DMS53 treated with DMSO at 0.1 percent for 48 hours (cell line): ENCODE measurements around the gene MAN2B2.

Experiments used
- DNase-seq: peaks from one replicate; lab custom pipeline; 2025; ENCODE audit not compliant: unreplicated experiment; lab: John Stamatoyannopoulos, UW

MAN2B2 gene

DNA sequence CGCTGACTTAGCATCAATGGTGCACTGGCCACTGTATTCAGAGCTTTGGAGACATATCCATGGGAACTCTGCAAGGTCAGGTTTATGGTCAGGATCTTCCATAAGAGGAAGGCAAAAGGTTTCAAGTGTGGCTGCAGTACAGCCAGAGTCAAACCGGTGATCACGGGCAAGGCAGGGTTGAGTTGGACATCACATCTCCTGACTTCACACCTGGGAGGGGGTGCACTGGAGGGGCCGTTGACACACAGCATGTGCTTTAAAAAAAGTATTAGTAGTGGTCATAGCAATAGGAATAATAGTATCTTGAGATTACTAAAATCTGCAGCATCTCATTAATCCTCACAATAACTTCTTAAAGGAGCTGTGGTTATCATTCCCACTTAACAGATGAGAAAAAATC, 28.9 kb upstream of the MAN2B2 start:
- DNase-seq, result no peak

DNA sequence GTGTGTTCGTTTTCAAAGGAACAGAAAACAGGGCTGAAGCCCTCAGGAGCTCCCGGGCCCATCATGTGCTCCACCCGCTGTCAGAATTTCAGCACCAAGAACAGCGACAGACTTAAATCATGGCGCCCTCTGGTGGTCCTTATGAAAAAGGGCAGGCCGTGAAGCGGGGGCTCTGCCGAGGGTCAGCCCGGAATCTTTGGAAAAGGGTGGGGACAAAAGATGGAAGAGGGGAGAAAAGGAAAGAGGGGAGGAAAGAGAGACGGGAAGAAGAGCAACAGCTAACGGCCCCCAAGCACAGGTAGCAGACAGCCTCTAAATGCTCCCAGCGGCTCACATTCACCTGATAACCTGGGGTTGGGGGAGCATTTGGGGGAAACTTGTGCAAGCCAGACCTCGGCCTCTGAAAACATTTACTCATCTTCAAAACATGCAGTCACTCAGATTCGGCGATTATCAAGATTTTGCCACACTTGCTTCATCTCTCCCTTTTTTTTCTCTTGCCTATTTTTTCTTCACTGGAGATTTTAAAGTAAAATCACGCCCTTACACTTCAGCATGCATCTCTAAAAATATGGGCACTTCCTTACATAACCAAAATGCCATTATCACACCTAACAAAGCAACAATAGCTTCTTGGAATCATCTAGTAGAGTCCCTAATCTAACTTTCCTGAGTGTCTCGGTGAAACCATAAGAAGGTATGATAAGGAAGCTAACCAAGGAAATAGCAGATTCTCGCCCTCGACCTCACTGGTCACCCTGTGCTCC, 28.1 kb upstream of the MAN2B2 start:
- DNase-seq, result peak; percentile 75

DNA sequence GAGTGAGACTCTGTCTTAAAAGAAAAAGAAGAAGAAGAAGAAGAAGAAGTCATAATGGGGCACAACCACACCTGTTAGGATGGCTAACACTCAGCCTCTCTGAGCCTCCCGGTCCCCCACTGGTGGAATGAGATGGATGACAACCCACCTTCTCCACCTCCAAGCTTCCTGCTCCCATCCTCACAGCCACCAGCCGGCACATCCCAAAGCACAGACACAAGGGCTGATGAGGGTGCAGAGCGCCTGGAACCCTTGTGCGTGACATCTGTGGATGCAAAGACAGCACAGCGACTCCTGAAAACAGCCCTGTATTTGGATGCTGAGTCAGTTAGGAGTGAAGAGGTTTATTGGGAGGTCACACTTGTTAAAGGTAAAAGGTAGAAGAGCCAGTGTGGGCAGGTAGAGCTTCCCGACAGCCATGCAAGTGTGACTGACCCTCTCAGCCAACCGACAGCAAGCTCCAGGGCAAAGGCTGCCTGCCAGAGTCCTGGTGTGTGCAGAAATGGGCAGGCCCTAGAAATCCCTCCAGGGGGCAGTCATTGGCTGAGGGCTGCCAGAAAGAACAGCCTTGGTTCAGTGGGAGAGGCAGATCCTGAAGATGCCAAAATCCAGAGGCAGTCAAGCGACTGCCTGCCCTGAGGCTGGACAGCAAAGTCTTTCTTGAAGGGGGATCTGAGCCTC, 26.6 kb upstream of the MAN2B2 start:
- DNase-seq, result peak; percentile 60

DNA sequence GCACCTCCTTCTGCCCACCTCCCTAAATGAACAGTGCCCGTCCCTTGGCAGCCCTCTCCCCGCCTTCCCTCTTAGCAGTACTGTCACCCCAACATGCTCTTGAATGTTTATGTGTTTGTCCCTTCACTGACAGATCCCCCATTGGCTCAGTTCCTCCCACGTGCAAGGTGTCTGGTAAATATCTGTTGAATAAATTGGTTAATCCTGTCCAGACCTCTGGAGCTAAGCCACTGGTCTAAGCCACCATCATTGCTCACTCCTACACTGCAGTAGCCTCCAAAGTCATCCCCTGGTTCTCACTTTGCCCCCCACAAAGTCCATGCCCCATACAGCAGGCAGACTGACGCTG, 26.1 kb upstream of the MAN2B2 start:
- DNase-seq, result no peak

DNA sequence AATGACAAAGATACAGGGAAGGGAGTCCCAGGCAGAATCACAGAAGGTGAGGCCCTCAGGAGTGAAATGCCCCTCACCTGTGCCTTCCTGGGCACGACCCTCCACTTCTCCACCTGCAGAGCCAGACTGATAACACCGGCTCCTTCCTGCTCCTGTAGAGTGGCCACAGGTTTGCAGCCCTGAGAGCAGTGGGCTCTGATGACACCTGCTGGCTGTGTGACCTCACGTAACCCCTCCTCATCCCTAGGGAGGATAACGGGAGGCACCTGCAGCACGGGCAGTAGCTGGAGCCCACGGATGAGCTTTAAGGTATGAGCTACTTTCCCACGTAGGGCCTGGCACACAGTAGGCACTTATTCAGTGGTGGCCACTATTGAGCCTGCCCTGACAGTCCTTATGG, 25.5 kb upstream of the MAN2B2 start:
- DNase-seq, result peak; percentile 8

DNA sequence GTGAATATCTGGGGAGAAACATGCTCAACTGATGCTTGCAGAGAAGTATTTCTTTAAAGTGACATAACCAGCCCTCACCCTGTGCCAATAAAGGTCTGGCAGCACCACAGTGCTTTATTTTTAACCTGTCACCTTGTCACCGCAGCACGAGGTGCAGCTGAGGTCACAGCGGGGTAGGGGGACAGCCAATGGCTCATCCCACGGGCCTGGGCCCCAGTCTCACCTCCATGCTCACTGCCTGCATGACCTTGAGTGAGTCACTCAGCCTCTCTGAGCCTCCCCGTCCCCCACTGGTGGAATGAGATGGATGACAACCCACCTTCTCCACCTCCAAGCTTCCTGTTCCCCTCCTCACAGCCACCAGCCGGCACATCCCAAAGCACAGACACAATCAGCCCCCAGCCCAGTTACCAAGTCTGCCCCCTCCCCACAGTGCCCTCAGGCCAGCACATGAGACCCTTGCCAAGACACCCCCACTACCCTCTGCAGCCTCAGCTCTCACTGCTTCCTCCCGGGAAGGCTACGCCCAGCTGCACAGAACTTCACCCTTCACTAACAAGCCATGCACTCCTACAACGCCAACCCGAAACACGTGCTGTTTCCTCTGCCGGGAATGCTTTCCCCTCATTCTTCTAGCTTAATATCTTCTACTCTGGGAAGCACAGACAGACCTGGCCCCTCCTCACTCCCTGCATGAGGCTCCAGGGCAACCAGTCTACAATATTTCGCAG, 24.9 kb upstream of the MAN2B2 start:
- DNase-seq, result no peak

DNA sequence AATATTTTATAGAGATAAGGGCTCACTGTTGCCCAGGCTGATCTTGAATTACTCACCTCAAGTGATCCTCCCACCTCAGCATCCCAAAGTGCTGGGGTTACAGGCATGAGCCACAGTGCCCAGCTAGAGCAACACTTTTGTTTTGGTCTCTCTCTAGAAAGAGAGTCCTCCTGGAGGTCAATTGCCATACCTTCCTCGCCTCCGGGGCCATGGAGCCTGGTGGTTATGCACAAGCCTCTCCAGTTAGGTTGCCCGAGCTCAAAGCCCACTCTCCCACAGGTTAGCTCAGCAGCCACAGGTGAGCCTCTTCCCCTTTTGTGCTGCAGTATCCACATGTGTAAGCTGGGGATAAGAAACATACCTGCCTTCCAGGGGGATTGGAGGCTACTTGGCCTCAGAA, 24.2 kb upstream of the MAN2B2 start:
- no peak for DNase-seq

DNA sequence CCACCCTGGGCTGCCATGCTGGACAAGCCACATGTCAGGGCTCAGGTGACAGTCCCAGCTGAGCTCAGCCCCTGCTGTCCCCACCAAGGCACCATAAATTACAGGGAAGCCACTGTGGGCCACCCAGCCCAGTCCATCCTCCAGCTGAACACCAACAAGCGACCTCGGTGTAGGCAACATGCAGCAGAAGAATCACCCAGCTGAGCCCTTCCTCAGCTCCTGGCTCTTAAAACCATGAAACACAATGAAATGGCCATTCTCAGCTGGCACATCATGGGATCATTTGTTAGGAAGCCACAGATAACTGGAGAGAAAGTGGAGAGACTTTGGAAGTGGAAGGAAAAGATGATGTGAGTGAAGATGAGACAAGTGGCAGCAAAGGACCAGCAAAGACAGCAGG, 23.3 kb upstream of the MAN2B2 start:
- no peak for DNase-seq

DNA sequence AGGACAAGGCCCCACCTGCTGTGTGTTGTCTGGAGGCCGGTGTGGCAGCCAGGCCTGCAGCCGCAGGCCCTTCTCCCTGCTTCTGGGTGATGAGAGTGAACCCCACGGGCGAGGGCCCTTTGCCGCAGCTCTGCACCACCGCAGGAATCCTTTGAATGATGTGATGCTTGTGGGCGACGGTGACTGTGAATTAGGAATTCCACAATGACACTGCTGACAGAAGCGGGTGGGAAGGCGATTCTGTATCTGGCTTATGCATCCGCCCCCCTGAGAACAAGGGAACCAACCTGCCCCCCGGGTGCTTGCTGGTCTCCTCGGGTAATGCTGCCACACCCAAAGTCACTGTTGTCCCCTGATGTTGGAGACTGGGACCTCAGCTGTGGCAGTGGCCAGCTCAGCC, 19.5 kb upstream of the MAN2B2 start:
- no peak for DNase-seq

DNA sequence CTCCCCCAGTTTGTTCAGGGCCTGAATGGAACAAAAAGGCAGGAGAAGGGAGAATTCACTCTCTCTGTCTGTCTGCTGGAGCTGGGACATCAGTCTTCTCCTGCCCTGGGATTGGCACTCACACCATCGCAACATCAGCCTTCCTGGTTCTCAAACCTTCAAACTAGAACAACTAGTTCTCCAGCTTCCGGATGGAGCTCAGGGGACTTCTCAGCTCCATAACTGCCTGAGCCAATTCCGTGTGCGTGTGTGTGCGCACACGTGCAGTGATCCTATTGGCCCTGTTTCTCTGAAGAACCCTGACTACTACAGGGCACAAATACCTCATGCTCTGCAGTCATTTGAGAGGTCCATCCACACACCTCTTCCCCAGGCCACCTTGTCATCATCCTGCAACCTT, 18.7 kb upstream of the MAN2B2 start:
- DNase-seq, result no peak

DNA sequence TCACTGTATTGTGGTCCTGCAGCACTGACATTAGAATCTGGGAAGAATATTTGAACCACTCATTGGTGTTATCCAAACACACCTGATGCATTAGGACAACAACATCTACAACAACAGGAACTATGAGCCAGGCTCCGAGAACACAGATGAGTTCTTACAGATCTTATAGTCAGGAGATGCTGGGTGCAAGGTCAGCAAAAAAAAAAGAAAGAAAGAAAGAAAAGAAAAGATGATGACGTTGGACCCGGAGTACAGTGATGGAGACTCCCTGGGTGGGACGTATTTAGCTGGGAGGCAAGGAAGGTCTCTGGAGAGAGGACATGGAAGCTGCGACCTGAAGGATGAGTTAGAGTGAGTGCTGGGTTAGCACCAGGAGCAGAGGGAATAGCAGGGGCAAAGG, 17.8 kb upstream of the MAN2B2 start:
- no peak for DNase-seq

DNA sequence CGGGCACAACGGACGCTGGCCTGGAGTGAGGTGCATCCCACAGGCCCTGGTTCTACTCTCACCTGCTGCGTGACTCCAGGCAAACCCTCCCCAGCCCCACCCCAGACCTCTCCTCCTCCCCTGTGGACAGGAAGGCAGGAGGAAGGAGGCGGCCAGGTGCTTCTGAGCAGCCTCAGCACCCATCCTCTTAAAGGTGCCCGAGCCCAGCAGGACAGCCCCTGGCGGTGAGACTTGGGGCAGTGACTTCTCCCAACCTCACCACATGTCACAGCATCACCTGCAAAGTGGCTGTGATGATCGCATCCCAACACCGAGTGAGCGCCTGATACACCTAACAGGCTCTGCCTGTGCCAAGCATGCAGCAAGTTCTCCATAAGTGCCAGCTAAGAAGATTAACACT, 17.1 kb upstream of the MAN2B2 start:
- no peak for DNase-seq

DNA sequence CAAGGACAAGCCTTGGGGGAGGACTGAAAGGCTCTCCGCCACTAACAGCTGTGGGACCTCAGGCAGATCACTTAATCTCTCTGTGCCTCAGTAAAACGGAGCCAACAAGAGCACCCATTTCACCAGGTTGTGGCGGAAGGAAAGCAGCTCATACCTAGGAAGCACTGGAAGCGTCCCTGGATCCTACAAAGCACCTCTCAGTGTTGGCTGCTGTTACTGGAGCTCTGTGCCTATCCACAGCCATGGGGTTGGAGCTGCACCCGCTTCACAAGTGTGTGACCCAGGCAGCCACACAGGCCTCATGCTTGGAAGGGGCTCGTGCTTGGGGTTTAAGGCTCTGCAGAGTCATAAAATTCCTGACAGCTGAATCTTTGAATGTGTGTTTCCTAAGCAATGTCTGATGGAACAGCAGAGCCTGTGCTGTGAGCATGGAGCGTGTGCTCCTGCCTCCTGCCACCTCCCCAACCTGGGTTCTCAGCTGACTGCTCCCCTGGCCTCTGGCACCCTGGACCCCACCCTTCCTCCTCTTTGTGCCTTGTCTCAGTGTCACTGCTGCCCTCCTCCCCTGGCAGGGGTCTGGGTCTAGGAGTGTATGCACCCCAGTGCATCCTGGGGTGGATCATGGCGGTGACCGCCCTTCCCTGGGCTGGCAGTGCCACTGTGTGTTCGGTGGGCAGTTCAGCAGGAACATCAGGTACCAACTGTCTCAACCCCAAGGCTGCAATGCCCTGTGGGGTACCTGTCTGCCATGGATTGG, 14.4 kb upstream of the MAN2B2 start:
- no peak for DNase-seq

DNA sequence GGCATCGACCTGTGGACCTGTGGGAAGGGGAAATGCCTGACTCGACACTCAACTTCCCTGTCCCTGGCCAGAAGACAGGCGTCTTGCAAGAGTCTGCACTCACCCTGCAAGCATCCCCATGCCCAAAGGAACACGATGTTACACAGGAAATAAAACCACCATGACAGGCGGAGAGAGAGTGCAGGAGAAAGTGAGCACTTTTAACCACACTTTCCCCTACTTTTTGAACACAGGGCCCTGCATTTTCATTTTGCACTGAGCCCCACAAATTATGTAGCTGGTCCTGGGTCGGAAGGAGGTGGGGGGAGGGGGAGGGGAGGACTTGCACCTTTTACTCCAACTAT, 13.8 kb upstream of the MAN2B2 start:
- DNase-seq, result no peak

DNA sequence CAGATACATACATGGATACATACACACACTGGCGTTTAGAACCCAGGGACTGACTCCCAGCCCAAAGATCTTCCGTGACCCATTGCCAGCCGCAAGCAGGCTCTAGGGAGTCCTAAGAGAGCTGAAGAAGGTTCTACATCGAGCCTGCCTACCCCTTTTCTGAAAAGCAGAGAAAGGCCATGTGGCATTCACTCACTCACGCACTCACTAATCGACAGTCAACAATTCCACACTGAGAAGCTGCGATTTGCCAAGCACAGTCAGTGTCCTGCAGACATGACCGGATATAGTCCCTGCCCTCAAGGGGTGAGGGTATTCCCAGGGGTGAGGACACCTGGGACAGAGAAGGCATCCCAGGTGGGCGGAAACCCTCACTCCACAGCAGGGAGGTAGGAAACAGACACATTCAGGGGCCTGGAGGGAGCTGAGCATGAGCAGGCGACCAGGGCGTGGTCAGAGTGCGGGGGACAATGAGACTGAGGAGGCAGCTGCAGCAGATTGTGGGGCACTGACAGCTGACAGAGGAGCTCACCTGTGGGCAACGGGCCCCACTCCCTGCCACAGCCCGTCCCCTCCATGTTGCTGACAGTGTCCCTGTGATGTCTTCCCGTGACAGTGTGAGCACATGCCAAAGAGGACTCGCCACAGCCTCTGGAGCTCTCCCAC, 13.2 kb upstream of the MAN2B2 start:
- DNase-seq, result no peak

DNA sequence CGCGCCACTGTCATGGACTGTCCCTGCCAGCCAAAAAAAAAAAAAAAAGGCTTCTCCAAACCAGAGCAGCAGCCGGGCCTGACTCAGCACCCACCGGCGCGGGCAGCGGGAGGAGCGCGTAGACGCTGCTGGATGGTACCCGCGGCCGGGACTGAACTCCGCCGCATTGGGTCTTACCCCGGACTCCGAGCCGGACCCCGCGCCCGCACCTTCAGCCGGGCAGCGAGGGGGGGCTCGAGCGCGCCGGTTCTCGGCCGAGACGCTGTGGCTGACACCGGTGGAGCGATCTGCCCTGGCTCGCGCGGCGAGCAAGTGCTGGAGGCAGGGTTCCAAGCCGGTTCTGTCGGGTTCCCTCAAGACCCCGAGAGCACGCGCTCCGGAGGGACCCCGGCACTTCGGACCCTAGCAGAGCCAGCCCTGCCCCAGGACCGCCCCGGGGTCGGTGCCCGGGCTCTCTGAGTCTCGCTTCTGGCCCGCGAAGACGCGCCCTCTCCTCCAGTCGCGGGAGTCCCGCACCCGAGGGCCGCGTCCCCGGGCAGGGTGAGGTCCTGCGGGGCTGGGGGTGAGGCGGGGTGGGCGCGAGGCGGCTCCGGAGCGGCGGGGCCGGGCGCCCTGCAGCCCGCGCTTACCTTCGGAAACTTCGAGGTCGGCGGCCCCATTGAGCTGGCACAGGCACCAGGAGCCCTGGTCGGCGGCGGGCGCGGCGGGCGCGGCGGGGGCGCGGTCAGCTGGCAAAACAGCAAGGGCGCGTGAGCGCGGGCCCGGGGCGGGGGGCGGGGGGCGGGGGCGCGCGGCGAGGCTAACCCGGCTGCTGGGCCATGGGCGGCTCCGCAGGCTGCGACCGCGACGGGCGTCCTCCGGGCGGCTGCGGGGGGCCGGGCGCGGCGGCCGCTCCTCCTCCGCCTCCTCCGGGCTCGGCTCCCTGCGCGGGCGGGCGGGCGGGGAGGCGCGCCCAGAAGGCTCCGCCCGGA, 11.8 kb upstream of the MAN2B2 start:
- DNase-seq, result peak; percentile 34

DNA sequence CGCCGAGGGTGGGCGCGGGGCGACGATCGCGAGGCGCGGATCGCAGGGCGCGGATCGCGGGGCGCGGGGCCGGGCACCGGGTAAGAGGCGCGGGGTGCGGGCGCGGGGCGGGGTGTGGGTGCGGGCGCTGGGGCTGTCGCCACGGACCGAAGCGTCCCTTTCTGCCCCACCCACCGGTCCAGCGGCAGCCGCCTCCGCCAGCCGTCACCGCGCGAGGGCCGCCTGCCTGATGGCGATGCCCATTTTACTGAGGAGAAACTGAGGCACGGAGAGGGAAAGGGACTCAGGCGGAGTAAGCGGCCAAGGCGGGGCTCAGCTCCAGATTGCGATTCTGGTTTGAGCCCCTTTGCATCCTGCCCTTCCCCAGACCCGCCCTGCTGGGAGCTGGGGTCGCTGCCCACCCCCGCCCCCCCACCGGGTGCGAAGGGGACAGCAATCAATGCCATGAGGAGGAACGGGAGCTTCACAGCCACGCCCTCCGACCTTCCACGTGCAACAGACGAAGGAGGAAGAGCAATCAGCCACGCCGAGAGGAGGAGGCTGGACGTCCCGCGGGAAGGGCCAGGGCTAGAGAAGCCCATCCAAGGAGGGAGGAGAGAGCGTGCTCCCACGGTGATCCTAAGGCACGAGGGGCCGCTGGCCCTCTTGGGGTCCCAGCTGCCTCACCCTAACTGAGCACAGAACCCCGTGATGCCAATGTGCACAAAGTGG, 10.9 kb upstream of the MAN2B2 start:
- no peak for DNase-seq

DNA sequence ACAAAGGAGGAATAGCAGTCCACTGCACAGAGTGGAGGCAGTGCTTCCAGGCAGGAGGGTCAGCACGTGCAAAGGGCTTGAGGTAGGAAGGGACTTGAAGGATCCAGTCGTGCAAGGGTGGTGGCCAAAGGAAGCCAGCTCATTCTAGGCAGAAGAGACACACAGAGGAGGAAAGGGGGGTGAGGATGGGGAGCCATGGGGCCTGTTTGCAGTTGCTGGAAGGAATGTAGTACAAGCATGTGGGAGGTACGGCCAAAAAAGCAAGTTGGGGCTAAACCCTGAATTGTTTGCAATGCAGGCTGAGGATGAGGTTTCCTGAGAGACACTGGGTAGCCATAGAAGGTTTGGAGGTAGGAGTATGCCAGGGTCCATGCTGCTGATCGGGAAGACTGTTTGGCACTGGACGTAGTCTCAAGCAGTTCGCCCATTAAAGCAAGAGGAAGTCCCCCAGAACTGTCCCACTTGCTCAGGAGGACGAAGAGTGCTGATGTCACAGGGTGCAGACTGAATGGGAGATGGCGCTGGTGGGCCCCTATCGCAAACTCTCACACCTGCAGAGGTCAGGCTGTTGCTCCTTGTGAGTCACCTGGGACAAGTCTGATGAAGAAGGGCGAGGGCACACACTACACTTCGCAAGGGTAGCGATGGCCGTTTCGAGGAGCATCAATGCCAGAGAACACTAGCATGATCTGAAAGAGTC, 9.1 kb upstream of the MAN2B2 start:
- no peak for DNase-seq
